PC-3 (cell line): Measurements from ENCODE around the gene RFTN1. TPM values are rescaled to one million over a fixed set of nuclear protein-coding genes. Genes with fewer than 3 reads are reported as not detected.

Experiments
- ATAC-seq: fragments of 200-7000 bp; cut with Tn5 transposase; 2 replicates; pipeline ENCODE4 v1.9.1; 2020; ENCODE audit warnings: mild to moderate bottlenecking, moderate library complexity
- BruUV-seq: library from RNA; stranded (reverse); fragments of 400-500 nt; replicated peaks from 2 replicates; lab custom pipeline; 2021; lab: Mats Ljungman, UMichigan
- CTCF ChIA-PET: fragments of 300-600 bp; sonication (Branson Sonifier 250); formaldehyde crosslinking; loops from one replicate; lab custom pipeline; 2022; ENCODE audit warnings: antibody characterized with exemption; lab: Charles Lee
- POLR2A ChIA-PET: fragments of 300-600 bp; sonication (Branson Sonifier 250); formaldehyde crosslinking; loops from one replicate; lab custom pipeline; 2022; ENCODE audit warnings: antibody characterized with exemption; ENCODE audit not compliant: unreplicated experiment; lab: Charles Lee
- DNase-seq: peaks from one replicate; pipeline ENCODE4 v3.0.0-alpha.2; 2015
- H2AFZ ChIP-seq: fragments of 300-600 bp; sonication (generic); 2 replicates; pipeline ENCODE4 v1.6.0; 2016; ENCODE audit warnings: antibody characterized with exemption, low read length
- H3F3A ChIP-seq: fragments of 300-600 bp; sonication (generic); one replicate; pipeline ENCODE4 v1.6.0; 2017; ENCODE audit warnings: antibody characterized with exemption, low read length, control low read depth, mild to moderate bottlenecking; ENCODE audit not compliant: unreplicated experiment
- H3K27ac ChIP-seq: fragments of 300-600 bp; sonication (generic); 2 replicates; pipeline ENCODE4 v1.5.1; 2016; ENCODE audit warnings: mild to moderate bottlenecking, low read length
- H3K27me3 ChIP-seq: fragments of 300-600 bp; sonication (generic); 2 replicates; pipeline ENCODE4 v1.6.1; 2016; ENCODE audit warnings: low read length, mixed read lengths
- H3K36me3 ChIP-seq: fragments of 300-600 bp; sonication (generic); 2 replicates; pipeline ENCODE4 v1.6.1; 2016; ENCODE audit warnings: low read depth, mixed run types, low read length, mixed read lengths
- H3K4me1 ChIP-seq: fragments of 300-600 bp; sonication (generic); 2 replicates; pipeline ENCODE4 v1.5.1; 2016; ENCODE audit warnings: low read length; ENCODE audit not compliant: insufficient read depth
- H3K4me2 ChIP-seq: fragments of 300-600 bp; sonication (generic); 2 replicates; pipeline ENCODE4 v1.6.0; 2016; ENCODE audit warnings: low read length
- H3K4me3 ChIP-seq: fragments of 300-600 bp; sonication (generic); 2 replicates; pipeline ENCODE4 v1.5.1; 2016; ENCODE audit warnings: mild to moderate bottlenecking, low read length, mixed read lengths
- H3K79me2 ChIP-seq: fragments of 300-600 bp; sonication (generic); 2 replicates; pipeline ENCODE4 v1.6.1; 2017; ENCODE audit warnings: low read length, mixed read lengths
- H3K9ac ChIP-seq: fragments of 300-600 bp; sonication (generic); 2 replicates; pipeline ENCODE4 v1.6.0; 2016; ENCODE audit warnings: mild to moderate bottlenecking, low read length
- H3K9me2 ChIP-seq: fragments of 300-600 bp; sonication (generic); replicated peaks from 2 replicates; pipeline ENCODE4 v1.6.1; 2016; ENCODE audit warnings: mixed run types, low read length, mixed read lengths
- H3K9me3 ChIP-seq: fragments of 300-600 bp; sonication (generic); 2 replicates; pipeline ENCODE4 v1.6.1; 2016; ENCODE audit warnings: low read length, mixed read lengths
- H4K20me1 ChIP-seq: fragments of 300-600 bp; sonication (generic); 2 replicates; pipeline ENCODE4 v1.6.1; 2016; ENCODE audit warnings: low read length, mixed read lengths
- EZH2 ChIP-seq: fragments of 300-600 bp; sonication (generic); IDR thresholded peaks from one replicate; pipeline ENCODE4 v1.6.1; 2017; ENCODE audit warnings: antibody characterized with exemption, mild to moderate bottlenecking, low read length; ENCODE audit not compliant: unreplicated experiment
- EZH2phosphoT487 ChIP-seq: fragments of 300-600 bp; sonication (generic); IDR thresholded peaks from 2 replicates; pipeline ENCODE4 v1.6.1; 2018; ENCODE audit warnings: mild to moderate bottlenecking, antibody characterized with exemption, low read length, borderline replicate concordance
- intact Hi-C: fragments of 100-400 bp; cut with micrococcal nuclease; formaldehyde crosslinking; loops from 2 replicates; pipeline ENCODE4 v1.9.0; 2023
- total RNA-seq: library from RNA; depleted of rRNA; stranded (reverse); fragments of >200 nt; gene quantifications from 2 replicates; pipeline ENCODE4 v1.2.3, GENCODE V29; 2014
- TF ChIP-seq, protein P1 (sequence below): fragments of 300-600 bp; sonication (generic); conservative IDR thresholded peaks from 2 replicates; pipeline ENCODE4 v1.5.1; 2017; ENCODE audit warnings: antibody characterized with exemption, low read depth, mild to moderate bottlenecking, low read length

The RFTN1 gene
- total RNA-seq, 1 experiment from 2014 or later, result 9.7 TPM

DNA sequence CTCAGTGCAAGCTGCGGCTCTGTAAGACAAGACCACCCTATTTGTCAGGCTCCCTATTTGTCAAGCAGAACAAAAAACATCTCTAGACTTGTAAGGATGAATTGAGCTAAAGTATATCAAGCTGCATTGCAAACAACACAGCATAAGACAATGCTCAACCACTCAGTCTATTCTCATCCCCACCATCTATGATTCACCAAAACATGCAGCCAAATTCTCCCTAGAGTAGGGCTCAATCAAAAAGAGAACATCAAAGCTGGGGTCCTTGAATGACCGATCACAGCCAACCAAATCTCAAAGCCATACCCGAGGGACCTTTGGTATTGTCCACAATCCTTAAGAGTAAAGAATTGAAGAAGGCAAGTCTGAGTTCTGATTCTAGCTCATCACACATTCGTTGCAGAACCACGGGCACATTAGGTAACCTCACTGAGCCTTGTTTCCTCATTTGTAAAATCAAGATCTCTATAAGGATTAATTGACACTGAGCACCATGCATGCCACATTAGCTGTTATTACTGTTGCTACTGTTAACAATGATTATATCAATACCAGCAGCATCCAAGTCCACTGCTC is 31.2 kb downstream of the RFTN1 start:
- ATAC-seq (no peak), DNase-seq (no peak)
- no peak for TF ChIP-seq EZH2phosphoT487
- TF ChIP-seq, protein P1, sequence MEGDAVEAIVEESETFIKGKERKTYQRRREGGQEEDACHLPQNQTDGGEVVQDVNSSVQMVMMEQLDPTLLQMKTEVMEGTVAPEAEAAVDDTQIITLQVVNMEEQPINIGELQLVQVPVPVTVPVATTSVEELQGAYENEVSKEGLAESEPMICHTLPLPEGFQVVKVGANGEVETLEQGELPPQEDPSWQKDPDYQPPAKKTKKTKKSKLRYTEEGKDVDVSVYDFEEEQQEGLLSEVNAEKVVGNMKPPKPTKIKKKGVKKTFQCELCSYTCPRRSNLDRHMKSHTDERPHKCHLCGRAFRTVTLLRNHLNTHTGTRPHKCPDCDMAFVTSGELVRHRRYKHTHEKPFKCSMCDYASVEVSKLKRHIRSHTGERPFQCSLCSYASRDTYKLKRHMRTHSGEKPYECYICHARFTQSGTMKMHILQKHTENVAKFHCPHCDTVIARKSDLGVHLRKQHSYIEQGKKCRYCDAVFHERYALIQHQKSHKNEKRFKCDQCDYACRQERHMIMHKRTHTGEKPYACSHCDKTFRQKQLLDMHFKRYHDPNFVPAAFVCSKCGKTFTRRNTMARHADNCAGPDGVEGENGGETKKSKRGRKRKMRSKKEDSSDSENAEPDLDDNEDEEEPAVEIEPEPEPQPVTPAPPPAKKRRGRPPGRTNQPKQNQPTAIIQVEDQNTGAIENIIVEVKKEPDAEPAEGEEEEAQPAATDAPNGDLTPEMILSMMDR, result no peak
- no peak for TF ChIP-seq EZH2
- Histone ChIP-seq H3K79me2 (no peaks in the 10 kb centered on the region), H3K4me1 (0 out of 2 replicates have a peak, but pooled peaks cover 8% of the 10 kb centered on the region), H3K9me2 (no peaks in the 10 kb centered on the region), H3K9me3 (no peaks in the 10 kb centered on the region), H3K27ac (no peak overlapping the region), H4K20me1 (no peaks in the 10 kb centered on the region), H3K9ac (no peak overlapping the region), H2AFZ (no peak overlapping the region), H3K36me3 (no peaks in the 10 kb centered on the region), H3F3A (no peaks in the 10 kb centered on the region), H3K27me3 (no peaks in the 10 kb centered on the region), H3K4me3 (no peak overlapping the region), H3K4me2 (no peak overlapping the region)
- intact Hi-C loops, result no loop called here
- BruUV-seq, result no TSS peak
- POLR2A ChIA-PET, result interaction anchor here (0.6 kb wide), 1 partner anchor 11 kb away, joined by 3 read pairs; no protein-coding TSS in a partner anchor
- CTCF ChIA-PET, result no interaction called here

DNA sequence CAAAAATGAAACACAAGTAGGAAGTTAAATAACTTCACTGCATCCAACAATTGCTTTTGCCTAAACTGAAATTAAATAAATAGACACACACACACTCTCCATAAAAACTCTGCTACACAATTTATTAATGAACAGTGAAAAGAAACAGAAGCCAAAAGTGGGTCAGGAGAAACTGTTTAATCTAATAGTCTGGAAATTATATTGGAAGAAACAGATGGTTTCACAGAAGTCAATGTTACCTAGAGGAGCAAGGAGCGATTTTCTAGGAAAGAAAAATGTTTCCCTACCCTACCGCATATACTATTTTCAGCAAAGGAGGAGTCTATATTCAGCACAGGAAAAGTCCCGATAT is 32.0 kb downstream of the RFTN1 start:
- Histone ChIP-seq H3K9me2 (no peaks in the 10 kb centered on the region), H3K9me3 (no peaks in the 10 kb centered on the region), H3K4me3 (no peak overlapping the region), H4K20me1 (no peaks in the 10 kb centered on the region), H3K36me3 (no peaks in the 10 kb centered on the region), H3K4me1 (0 out of 2 replicates have a peak, but pooled peaks cover 8% of the 10 kb centered on the region), H3F3A (no peaks in the 10 kb centered on the region), H3K27ac (no peak overlapping the region), H2AFZ (no peak overlapping the region), H3K4me2 (no peak overlapping the region), H3K27me3 (no peaks in the 10 kb centered on the region), H3K79me2 (no peaks in the 10 kb centered on the region), H3K9ac (no peak overlapping the region)
- TF ChIP-seq EZH2 (no peak), EZH2phosphoT487 (no peak)
- TF ChIP-seq, protein P1, result no peak
- no TSS peak for BruUV-seq
- ChIA-PET CTCF (interaction anchor here (0.7 kb wide), 1 partner anchor 191 kb away, joined by 3 read pairs; no protein-coding TSS in a partner anchor), POLR2A (no interaction called here)
- intact Hi-C loops, result no loop called here
- ATAC-seq (no peak), DNase-seq (no peak)

DNA sequence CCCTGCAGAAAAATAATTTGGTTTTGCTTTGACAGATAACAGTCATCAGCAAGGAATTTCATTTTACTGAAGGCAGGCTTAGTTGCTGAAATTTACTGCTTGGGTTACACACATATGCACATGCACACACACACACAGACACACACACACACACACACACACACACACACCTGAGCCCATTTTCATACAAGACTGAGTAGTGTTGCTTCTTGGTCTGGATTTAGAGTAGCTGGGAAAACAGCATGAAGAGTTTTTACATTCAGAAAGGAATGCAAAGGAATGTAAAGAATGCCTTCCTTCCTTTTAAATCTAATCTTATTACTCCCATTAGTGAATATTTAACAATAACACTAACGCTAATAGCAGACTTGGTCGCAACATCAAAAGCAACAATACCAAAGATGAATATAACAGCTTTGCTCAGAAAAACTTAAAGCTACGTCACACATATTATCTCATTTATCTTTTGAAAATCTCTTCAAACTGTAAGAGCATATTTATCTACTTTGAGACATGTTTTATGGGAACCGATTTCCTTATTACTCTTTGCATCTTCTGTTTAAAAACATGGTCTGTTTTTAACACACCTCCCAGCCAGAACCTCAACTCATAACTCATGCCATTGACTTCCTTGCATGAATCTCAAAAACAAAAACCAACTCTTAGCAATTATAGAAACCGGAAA is 32.5 kb downstream of the RFTN1 start:
- H3K4me2 ChIP-seq, result no peak overlapping the region
- ChIA-PET CTCF (interaction anchor here (0.7 kb wide), 1 partner anchor 190 kb away, joined by 3 read pairs; no protein-coding TSS in a partner anchor), POLR2A (no interaction called here)
- no peaks in the 10 kb centered on the region for H3K36me3 ChIP-seq
- H3F3A ChIP-seq, result no peaks in the 10 kb centered on the region
- no peaks in the 10 kb centered on the region for H3K27me3 ChIP-seq
- no peaks in the 10 kb centered on the region for H3K79me2 ChIP-seq
- no peak overlapping the region for H2AFZ ChIP-seq
- H3K9ac ChIP-seq, result no peak overlapping the region
- no peak for TF ChIP-seq EZH2
- TF ChIP-seq EZH2phosphoT487, result no peak
- TF ChIP-seq, protein P1, result no peak
- H3K27ac ChIP-seq, result no peak overlapping the region
- 0 out of 2 replicates have a peak, but pooled peaks cover 8% of the 10 kb centered on the region for H3K4me1 ChIP-seq
- H3K4me3 ChIP-seq, result no peak overlapping the region
- no peaks in the 10 kb centered on the region for H3K9me2 ChIP-seq
- intact Hi-C loops, result no loop called here
- H3K9me3 ChIP-seq, result no peaks in the 10 kb centered on the region
- DNase-seq (peak; percentile 16), ATAC-seq (no peak)
- BruUV-seq, result no TSS peak
- no peaks in the 10 kb centered on the region for H4K20me1 ChIP-seq
